K562 (cell line): Measurements from ENCODE around the gene RARA. TPM values are rescaled to one million over a fixed set of nuclear protein-coding genes. Genes with fewer than 3 reads are reported as not detected.

ENCODE experiments used
- ATF7 ChIP-seq: fragments of 450-650 bp; IDR thresholded peaks from 2 replicates; pipeline ENCODE4 v1.7.1; 2014; ENCODE audit warnings: mild to moderate bottlenecking, moderate library complexity
- CREM ChIP-seq: IDR thresholded peaks from 2 replicates; pipeline ENCODE4 v1.6.1; 2014; ENCODE audit warnings: antibody characterized with exemption, low read depth
- GABPA ChIP-seq: fragments of 200-800 bp; sonication (Bioruptor generic); conservative IDR thresholded peaks from 2 replicates; pipeline ENCODE4 v1.6.1; 2016; ENCODE audit warnings: low read depth, missing genetic modification characterization, missing compliant biosample characterization
- HCFC1 ChIP-seq: IDR thresholded peaks from 2 replicates; pipeline ENCODE4 v1.6.1; 2012; ENCODE audit warnings: low read depth, low read length, improper control_type of control experiment
- LEF1 ChIP-seq: fragments of 450-650 bp; IDR thresholded peaks from 2 replicates; pipeline ENCODE4 v1.6.1; 2016; ENCODE audit warnings: mild to moderate bottlenecking
- MNT ChIP-seq, 2 experiments: fragments of 450-650 bp; conservative IDR thresholded peaks; 2 replicates each; pipeline ENCODE4 v1.6.1; 2017; ENCODE audit warnings: mild to moderate bottlenecking in 2 of 2, moderate library complexity in 2 of 2
- POLR2A ChIP-seq: fragments of 450-650 bp; conservative IDR thresholded peaks from 2 replicates; pipeline ENCODE4 v1.6.1; 2016
- RBFOX2 ChIP-seq: fragments of 200-400 bp; formaldehyde crosslinking; IDR thresholded peaks from 2 replicates; pipeline ENCODE4 v1.6.1; 2017; ENCODE audit warnings: low read depth, mild to moderate bottlenecking, low read length, moderate library complexity
- REST ChIP-seq, 2 experiments: fragments of 450-650 bp; formaldehyde crosslinking in 1 of 2; IDR thresholded peaks; 2 replicates each; pipeline versions ENCODE4 v1.4.0 to v1.6.1; 2014 to 2020; ENCODE audit warnings: mild to moderate bottlenecking in 2 of 2, borderline replicate concordance in 1 of 2, low read depth in 1 of 2
- SMARCA4 ChIP-seq: fragments of 450-650 bp; IDR thresholded peaks from 2 replicates; pipeline ENCODE4 v1.6.1; 2016
- YY1 ChIP-seq, 3 experiments: IDR thresholded peaks; 2 replicates each; pipeline ENCODE4 v1.6.1; 2011; ENCODE audit warnings: low read length in 2 of 3, mild to moderate bottlenecking in 2 of 3, moderate library complexity in 2 of 3, borderline replicate concordance in 1 of 3, control low read depth in 1 of 3, low read depth in 1 of 3; ENCODE audit not compliant: insufficient read depth in 3 of 3, insufficient replicate concordance in 2 of 3, control insufficient read depth in 1 of 3, insufficient read length in 1 of 3; ENCODE audit errors: extremely low read depth in 1 of 3
- ZBTB26 ChIP-seq: fragments of 450-650 bp; formaldehyde crosslinking; IDR thresholded peaks from 2 replicates; pipeline ENCODE4 v1.4.0; 2022; ENCODE audit warnings: missing genetic modification characterization
- polyA plus RNA-seq, 8 experiments: library from polyadenylated mRNA; depleted of rRNA in 4 of 8; stranded (reverse) in 5 of 8; unstranded in 3 of 8; fragments of >200 nt; fragmentation: Nextera tagmentation in 2 of 8; fragmentation: Illumina TruSeq in 1 of 8; extraction: Ambion mirVana in 2 of 8; extraction: Trizol in 1 of 8; gene quantifications; 2 replicates each; pipeline versions ENCODE4 v1.2.1 to v1.2.3, GENCODE V29; 2011 to 2014; ENCODE audit warnings: inconsistent platforms in 1 of 8, missing spikeins in 1 of 8
- total RNA-seq, 7 experiments: library from RNA; depleted of rRNA in 6 of 7; stranded (reverse); fragments of >200 nt in 6 of 7; fragmentation: Illumina TruSeq in 2 of 7; extraction: Trizol in 2 of 7; gene quantifications; 2 replicates each; pipeline versions ENCODE4 v1.2.1 to v1.2.3, GENCODE V29; 2011 to 2021; ENCODE audit warnings: low replicate concordance in 1 of 7

The RARA gene
- total and polyA plus RNA-seq, 9 of the 15 experiments (the other 6 are each of a cell fraction or from before 2014, with no cell fraction given) = 0.10 to 28.0 (median 7.9) TPM

GRCh38 chr17:40322358-40323315 is 13.7 kb downstream of the RARA start (continued):
- TF ChIP-seq REST (IDR thresholded peaks at IDR 0.05; ENCODE audit: borderline replicate concordance) (peak; percentile 43; the same call in 1 of the 2 replicates), REST (CRISPR knock-in tag; IDR thresholded peaks at IDR 0.05; ENCODE audit: low read depth) (no peak), ATF7 (peak; percentile 61; the same call in 1 of the 2 replicates), POLR2A (peak; percentile 30; the same call in 1 of the 2 replicates), YY1 (IDR thresholded peaks at IDR 0.05; ENCODE audit: borderline replicate concordance in 1 of 3, control insufficient read depth in 1 of 3, extremely low read depth in 1 of 3, insufficient read depth in 3 of 3, insufficient read length in 1 of 3, insufficient replicate concordance in 2 of 3, low read depth in 1 of 3, low read length in 2 of 3) (peak in 1 of 3 experiments; percentile 62), RBFOX2 (peak; percentile 53), SMARCA4 (peak; percentile 44; the same call in 1 of the 2 replicates), ZBTB26 (CRISPR knock-in tag) (no peak), CREM (peak; percentile 46; the same call in 1 of the 2 replicates), MNT (conservative IDR thresholded peaks at IDR 0.05) (peak; percentile 94 to 95), LEF1 (peak; percentile 62), GABPA (peak; percentile 96), HCFC1 (peak; percentile 36)
